Osteocyte (in vitro differentiated cells): ENCODE data around the gene KDM3A. TPM values are rescaled to one million over a fixed set of nuclear protein-coding genes. Genes with fewer than 3 reads are reported as not detected.

Source experiments
- DNase-seq: peaks from one replicate; pipeline ENCODE4 v3.0.0; 2021; ENCODE audit warnings: mixed read lengths; ENCODE audit not compliant: unreplicated experiment; ENCODE audit errors: extremely low spot score
- H3K27ac Mint-ChIP-seq: one replicate; pipeline ENCODE4 v1.8.0; 2021; ENCODE audit warnings: mild to moderate bottlenecking, mixed read lengths; ENCODE audit not compliant: unreplicated experiment
- H3K27me3 Mint-ChIP-seq: one replicate; pipeline ENCODE4 v1.8.0; 2021; ENCODE audit warnings: mixed read lengths; ENCODE audit not compliant: unreplicated experiment
- H3K36me3 Mint-ChIP-seq: one replicate; pipeline ENCODE4 v1.8.0; 2021; ENCODE audit warnings: mixed read lengths; ENCODE audit not compliant: unreplicated experiment
- H3K4me1 Mint-ChIP-seq: one replicate; pipeline ENCODE4 v1.8.0; 2021; ENCODE audit warnings: mixed read lengths; ENCODE audit not compliant: unreplicated experiment
- H3K4me3 Mint-ChIP-seq: one replicate; pipeline ENCODE4 v1.8.0; 2021; ENCODE audit warnings: mild to moderate bottlenecking, moderate library complexity, mixed read lengths; ENCODE audit not compliant: unreplicated experiment
- H3K9me3 Mint-ChIP-seq: one replicate; pipeline ENCODE4 v1.8.0; 2021; ENCODE audit warnings: mixed read lengths; ENCODE audit not compliant: unreplicated experiment
- CTCF ChIP-seq: fragments of 200-600 bp; sonication (generic); IDR thresholded peaks from 2 replicates; pipeline ENCODE4 v1.5.0; 2021; ENCODE audit warnings: antibody characterized with exemption, mild to moderate bottlenecking, moderate library complexity
- total RNA-seq: library from RNA; stranded (reverse); gene quantifications from 2 replicates; pipeline ENCODE4 v1.2.1, GENCODE V29; 2021

KDM3A gene
- total RNA-seq, 1 donor from 2014 or later, result 44.8 TPM

GRCh38 chr2:86482034-86482433 is 40.9 kb downstream of the KDM3A start:
- TF ChIP-seq CTCF, result no peak
- no peak for DNase-seq
- Mint-ChIP-seq H3K4me1 (no peaks in the 10 kb centered on the region), H3K27ac (no peak overlapping the region), H3K27me3 (no peaks in the 10 kb centered on the region), H3K9me3 (no peaks in the 10 kb centered on the region), H3K36me3 (peaks cover 87% of the 10 kb centered on the region), H3K4me3 (no peak overlapping the region)

GRCh38 chr2:86484385-86484784 is 43.2 kb downstream of the KDM3A start:
- no peak overlapping the region for H3K27ac Mint-ChIP-seq
- no peaks in the 10 kb centered on the region for H3K9me3 Mint-ChIP-seq
- H3K27me3 Mint-ChIP-seq, result no peaks in the 10 kb centered on the region
- no peak overlapping the region for H3K4me3 Mint-ChIP-seq
- H3K4me1 Mint-ChIP-seq, result no peaks in the 10 kb centered on the region
- TF ChIP-seq CTCF, result no peak
- peaks cover 93% of the 10 kb centered on the region for H3K36me3 Mint-ChIP-seq
- no peak for DNase-seq

- Mint-ChIP-seq H3K36me3 (peaks cover 94% of the 10 kb centered on the region), H3K27me3 (no peaks in the 10 kb centered on the region), H3K4me1 (no peaks in the 10 kb centered on the region), H3K27ac (no peak overlapping the region), H3K9me3 (no peaks in the 10 kb centered on the region), H3K4me3 (no peak overlapping the region)
- TF ChIP-seq CTCF, result no peak
- no peak for DNase-seq
Measured at GRCh38 chr2:86485103-86485502, 43.9 kb downstream of the KDM3A start.

- no peaks in the 10 kb centered on the region for H3K9me3 Mint-ChIP-seq
- H3K27me3 Mint-ChIP-seq, result no peaks in the 10 kb centered on the region
- H3K36me3 Mint-ChIP-seq, result peaks cover 94% of the 10 kb centered on the region
- no peak for DNase-seq
- TF ChIP-seq CTCF, result no peak
- no peak overlapping the region for H3K4me3 Mint-ChIP-seq
- H3K4me1 Mint-ChIP-seq, result no peaks in the 10 kb centered on the region
- no peak overlapping the region for H3K27ac Mint-ChIP-seq
Measured at GRCh38 chr2:86485802-86486201, 44.6 kb downstream of the KDM3A start.

- Mint-ChIP-seq H3K4me3 (no peak overlapping the region), H3K27ac (no peak overlapping the region), H3K4me1 (no peaks in the 10 kb centered on the region), H3K27me3 (no peaks in the 10 kb centered on the region), H3K36me3 (peaks cover 94% of the 10 kb centered on the region), H3K9me3 (no peaks in the 10 kb centered on the region)
- peak; percentile 22 for TF ChIP-seq CTCF
- DNase-seq, result no peak
Measured at GRCh38 chr2:86487062-86487461, 45.9 kb downstream of the KDM3A start.
